ENCODE results near the gene NCKAP1.

NCKAP1 gene

DNA sequence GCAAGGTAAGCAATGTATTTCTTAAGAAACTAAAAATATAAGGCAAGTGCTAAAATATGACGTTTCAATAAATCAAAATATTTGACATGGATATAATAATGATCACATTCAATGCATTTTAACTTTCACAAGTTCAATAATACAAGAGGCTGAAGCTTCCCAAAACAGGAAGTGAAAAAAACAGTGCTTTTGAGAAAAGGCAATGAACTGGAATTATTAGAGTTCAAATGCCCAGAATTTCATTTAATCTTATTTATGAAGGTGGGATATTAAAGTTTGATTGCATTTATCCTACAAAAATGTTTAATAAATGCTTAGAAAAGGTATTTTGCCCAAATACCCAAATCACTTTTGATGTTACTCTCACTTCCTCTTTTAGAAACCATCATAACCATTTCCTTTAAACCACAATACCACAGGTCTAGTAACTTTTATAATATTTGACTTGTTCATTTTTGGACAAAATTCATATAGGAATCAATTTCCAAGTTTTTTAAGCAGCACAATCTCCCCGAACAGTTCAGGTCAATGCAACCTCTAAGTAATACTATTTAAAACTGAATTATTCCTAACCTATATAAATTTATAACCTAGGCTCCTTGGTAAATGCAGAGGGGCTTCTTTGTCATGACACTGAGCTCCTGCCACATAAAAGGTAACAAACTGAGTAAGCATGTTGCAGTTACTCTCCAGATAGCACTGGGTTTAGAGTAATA lies 2.1 kb downstream of the NCKAP1 start:
- WGBS (ENCODE audit: extremely low coverage, insufficient coverage, insufficient read length): no CpG with 5 or more reads among the region's 2 CpGs
- no peak overlapping the region for H4K8ac ChIP-seq (ENCODE audit: low read depth, low read length)
- no peak overlapping the region for H2AFZ ChIP-seq (ENCODE audit: insufficient read depth, low read length, poor library complexity)
- H3K23ac ChIP-seq (ENCODE audit: low read length): no peak overlapping the region
- peaks cover 13% of the 10 kb centered on the region for H3K79me1 ChIP-seq (ENCODE audit: low read length)
- H2AK5ac ChIP-seq (ENCODE audit: low read length): no peak overlapping the region
- no peak for DNase-seq
- no peaks in the 10 kb centered on the region for H3K9me3 ChIP-seq (ENCODE audit: insufficient read depth, low read depth, low read length)
- H3K18ac ChIP-seq (ENCODE audit: low read length): no peak overlapping the region
- peaks cover 14% of the 10 kb centered on the region for H3K79me2 ChIP-seq (ENCODE audit: control insufficient read depth, insufficient read depth, low read length, poor library complexity)
- no peak overlapping the region for H3K9ac ChIP-seq (ENCODE audit: low read length)
- no peak overlapping the region for H2BK5ac ChIP-seq (ENCODE audit: low read depth, low read length, poor library complexity)
- no peak overlapping the region for H2BK120ac ChIP-seq (ENCODE audit: insufficient read depth, low read length, poor library complexity)
- H3K27me3 ChIP-seq (ENCODE audit: insufficient read depth, low read length): no peaks in the 10 kb centered on the region
- peak overlapping the region; percentile 79 for H3K4me2 ChIP-seq (ENCODE audit: low read length)
- H3K4me3 ChIP-seq (ENCODE audit: low read depth, low read length): no peak overlapping the region
- no peaks in the 10 kb centered on the region for H3K36me3 ChIP-seq (ENCODE audit: control insufficient read depth in 1 of 2, insufficient read depth in 2 of 2, low read length in 2 of 2)
- H4K12ac ChIP-seq (ENCODE audit: low read depth, low read length): no peak overlapping the region
- H2BK12ac ChIP-seq (ENCODE audit: low read length): no peak overlapping the region
- H3K4me1 ChIP-seq (ENCODE audit: control insufficient read depth in 1 of 2, insufficient read depth in 2 of 2, low read length in 2 of 2): no peaks in the 10 kb centered on the region
- H3K27ac ChIP-seq (ENCODE audit: low read depth, low read length): no peak overlapping the region
- no peak overlapping the region for H3K14ac ChIP-seq (ENCODE audit: low read length)
- H3K4ac ChIP-seq (ENCODE audit: low read depth, low read length): peak overlapping the region; percentile 91
- H4K91ac ChIP-seq (ENCODE audit: low read depth, low read length): no peak overlapping the region

- Histone ChIP-seq H3K4me2 (ENCODE audit: low read length) (peak overlapping the region; percentile 43), H3K9ac (ENCODE audit: low read length) (no peak overlapping the region), H3K27me3 (ENCODE audit: insufficient read depth, low read length) (no peaks in the 10 kb centered on the region), H4K91ac (ENCODE audit: low read depth, low read length) (no peak overlapping the region), H3K14ac (ENCODE audit: low read length) (no peak overlapping the region), H3K27ac (ENCODE audit: low read depth, low read length) (no peak overlapping the region), H3K4me1 (ENCODE audit: control insufficient read depth in 1 of 2, insufficient read depth in 2 of 2, low read length in 2 of 2) (no peaks in the 10 kb centered on the region), H2BK5ac (ENCODE audit: low read depth, low read length, poor library complexity) (no peak overlapping the region), H2AFZ (ENCODE audit: insufficient read depth, low read length, poor library complexity) (no peak overlapping the region), H3K4ac (ENCODE audit: low read depth, low read length) (no peak overlapping the region), H2BK120ac (ENCODE audit: insufficient read depth, low read length, poor library complexity) (no peak overlapping the region), H4K8ac (ENCODE audit: low read depth, low read length) (no peak overlapping the region), H3K79me1 (ENCODE audit: low read length) (peaks cover 13% of the 10 kb centered on the region), H2AK5ac (ENCODE audit: low read length) (no peak overlapping the region), H3K18ac (ENCODE audit: low read length) (no peak overlapping the region), H3K79me2 (ENCODE audit: control insufficient read depth, insufficient read depth, low read length, poor library complexity) (peaks cover 14% of the 10 kb centered on the region), H2BK12ac (ENCODE audit: low read length) (no peak overlapping the region), H3K9me3 (ENCODE audit: insufficient read depth, low read depth, low read length) (no peaks in the 10 kb centered on the region), H3K36me3 (ENCODE audit: control insufficient read depth in 1 of 2, insufficient read depth in 2 of 2, low read length in 2 of 2) (no peaks in the 10 kb centered on the region), H4K12ac (ENCODE audit: low read depth, low read length) (no peak overlapping the region), H3K23ac (ENCODE audit: low read length) (no peak overlapping the region), H3K4me3 (ENCODE audit: low read depth, low read length) (no peak overlapping the region)
- WGBS (ENCODE audit: extremely low coverage, insufficient coverage, insufficient read length): no CpG with 5 or more reads among the region's 2 CpGs
- DNase-seq: no peak
Measured at GRCh38 chr2:183035298-183035953, 2.8 kb downstream of the NCKAP1 start.

GRCh38 chr2:183034806-183035205 lies 3.5 kb downstream of the NCKAP1 start:
- Histone ChIP-seq H4K12ac (ENCODE audit: low read depth, low read length) (no peak overlapping the region), H4K91ac (ENCODE audit: low read depth, low read length) (no peak overlapping the region), H3K79me1 (ENCODE audit: low read length) (peaks cover 13% of the 10 kb centered on the region), H2BK5ac (ENCODE audit: low read depth, low read length, poor library complexity) (no peak overlapping the region), H3K36me3 (ENCODE audit: control insufficient read depth in 1 of 2, insufficient read depth in 2 of 2, low read length in 2 of 2) (no peaks in the 10 kb centered on the region), H3K4me2 (ENCODE audit: low read length) (no peak overlapping the region), H3K9ac (ENCODE audit: low read length) (no peak overlapping the region), H2BK120ac (ENCODE audit: insufficient read depth, low read length, poor library complexity) (no peak overlapping the region), H3K4me3 (ENCODE audit: low read depth, low read length) (no peak overlapping the region), H2AFZ (ENCODE audit: insufficient read depth, low read length, poor library complexity) (no peak overlapping the region), H3K4me1 (ENCODE audit: control insufficient read depth in 1 of 2, insufficient read depth in 2 of 2, low read length in 2 of 2) (no peaks in the 10 kb centered on the region), H3K4ac (ENCODE audit: low read depth, low read length) (no peak overlapping the region), H2AK5ac (ENCODE audit: low read length) (no peak overlapping the region), H3K23ac (ENCODE audit: low read length) (no peak overlapping the region), H3K79me2 (ENCODE audit: control insufficient read depth, insufficient read depth, low read length, poor library complexity) (peaks cover 14% of the 10 kb centered on the region), H3K14ac (ENCODE audit: low read length) (no peak overlapping the region), H3K27me3 (ENCODE audit: insufficient read depth, low read length) (no peaks in the 10 kb centered on the region), H3K27ac (ENCODE audit: low read depth, low read length) (no peak overlapping the region), H3K18ac (ENCODE audit: low read length) (no peak overlapping the region), H3K9me3 (ENCODE audit: insufficient read depth, low read depth, low read length) (no peaks in the 10 kb centered on the region), H4K8ac (ENCODE audit: low read depth, low read length) (no peak overlapping the region), H2BK12ac (ENCODE audit: low read length) (no peak overlapping the region)
- DNase-seq: no peak
- WGBS (ENCODE audit: extremely low coverage, insufficient coverage, insufficient read length): no CpG with 5 or more reads among the region's 1 CpG

GRCh38 chr2:183033951-183034350 lies 4.3 kb downstream of the NCKAP1 start:
- H2AK5ac ChIP-seq (ENCODE audit: low read length): no peak overlapping the region
- H3K9ac ChIP-seq (ENCODE audit: low read length): no peak overlapping the region
- H3K4me2 ChIP-seq (ENCODE audit: low read length): no peak overlapping the region
- no peak overlapping the region for H3K4me3 ChIP-seq (ENCODE audit: low read depth, low read length)
- peaks cover 16% of the 10 kb centered on the region for H3K79me2 ChIP-seq (ENCODE audit: control insufficient read depth, insufficient read depth, low read length, poor library complexity)
- H3K9me3 ChIP-seq (ENCODE audit: insufficient read depth, low read depth, low read length): no peaks in the 10 kb centered on the region
- no peak overlapping the region for H3K27ac ChIP-seq (ENCODE audit: low read depth, low read length)
- no peaks in the 10 kb centered on the region for H3K27me3 ChIP-seq (ENCODE audit: insufficient read depth, low read length)
- H2BK120ac ChIP-seq (ENCODE audit: insufficient read depth, low read length, poor library complexity): no peak overlapping the region
- H2BK12ac ChIP-seq (ENCODE audit: low read length): no peak overlapping the region
- H3K18ac ChIP-seq (ENCODE audit: low read length): no peak overlapping the region
- H3K4ac ChIP-seq (ENCODE audit: low read depth, low read length): no peak overlapping the region
- no peak overlapping the region for H4K8ac ChIP-seq (ENCODE audit: low read depth, low read length)
- H4K12ac ChIP-seq (ENCODE audit: low read depth, low read length): no peak overlapping the region
- H3K23ac ChIP-seq (ENCODE audit: low read length): no peak overlapping the region
- H3K79me1 ChIP-seq (ENCODE audit: low read length): peaks cover 13% of the 10 kb centered on the region
- H3K4me1 ChIP-seq (ENCODE audit: control insufficient read depth in 1 of 2, insufficient read depth in 2 of 2, low read length in 2 of 2): no peaks in the 10 kb centered on the region
- H2BK5ac ChIP-seq (ENCODE audit: low read depth, low read length, poor library complexity): no peak overlapping the region
- no peak overlapping the region for H3K14ac ChIP-seq (ENCODE audit: low read length)
- no peak overlapping the region for H4K91ac ChIP-seq (ENCODE audit: low read depth, low read length)
- H2AFZ ChIP-seq (ENCODE audit: insufficient read depth, low read length, poor library complexity): no peak overlapping the region
- WGBS (ENCODE audit: extremely low coverage, insufficient coverage, insufficient read length): no CpG with 5 or more reads among the region's 1 CpG
- no peaks in the 10 kb centered on the region for H3K36me3 ChIP-seq (ENCODE audit: control insufficient read depth in 1 of 2, insufficient read depth in 2 of 2, low read length in 2 of 2)
- no peak for DNase-seq

All from trophoblast cell (in vitro differentiated cells and primary cell).